ENCODE measurements around the gene NREP. TPM values are rescaled to one million over a fixed set of nuclear protein-coding genes. Genes with fewer than 3 reads are reported as not detected.
A peak's percentile ranks its signal among the peaks of the same experiment; 100 is the strongest.

Gene NREP
- total RNA-seq, 4 donors from 2014 or later = 2.3 to 18.2 (median 2.8) TPM

- peaks cover 0 to 11% (median 0%) of the 10 kb centered on the region in 4 donors for H3K4me1 ChIP-seq
- no peaks in the 10 kb centered on the region for H3K27me3 ChIP-seq
- H3K9me3 ChIP-seq = no peaks in the 10 kb centered on the region
- H3K4me3 ChIP-seq = no peak overlapping the region
- no peaks in the 10 kb centered on the region for H3K36me3 ChIP-seq
- no peak for DNase-seq
- no peak overlapping the region for H3K27ac ChIP-seq
- TF ChIP-seq POLR2A (IDR thresholded peaks at IDR 0.05) (no peak), CTCF (IDR thresholded peaks at IDR 0.05) (no peak)
Measured at GRCh38 chr5:111743512-111743911, 13.5 kb downstream of the NREP start.

GRCh38 chr5:111742177-111742994 lies 14.6 kb downstream of the NREP start:
- H3K9me3 ChIP-seq = no peaks in the 10 kb centered on the region
- DNase-seq = no peak
- no peaks in the 10 kb centered on the region for H3K36me3 ChIP-seq
- peak overlapping the region in 2 of 4 donors; percentile 10 to 40 for H3K27ac ChIP-seq
- peaks cover 0 to 11% (median 0%) of the 10 kb centered on the region in 4 donors for H3K4me1 ChIP-seq
- H3K27me3 ChIP-seq = no peaks in the 10 kb centered on the region
- no peak for TF ChIP-seq CTCF (IDR thresholded peaks at IDR 0.05)
- no peak for TF ChIP-seq POLR2A (IDR thresholded peaks at IDR 0.05)
- H3K4me3 ChIP-seq = no peak overlapping the region

- no peak overlapping the region for H3K4me3 ChIP-seq
- H3K27ac ChIP-seq = no peak overlapping the region
- no peaks in the 10 kb centered on the region for H3K36me3 ChIP-seq
- H3K9me3 ChIP-seq = no peaks in the 10 kb centered on the region
- no peaks in the 10 kb centered on the region for H3K27me3 ChIP-seq
- H3K4me1 ChIP-seq = peaks cover 0 to 11% (median 0%) of the 10 kb centered on the region in 4 donors
- DNase-seq = no peak
- no peak for TF ChIP-seq POLR2A (IDR thresholded peaks at IDR 0.05)
- TF ChIP-seq CTCF (IDR thresholded peaks at IDR 0.05) = no peak
Measured at GRCh38 chr5:111741278-111741677, 15.7 kb downstream of the NREP start.

GRCh38 chr5:111739416-111739815 lies 17.6 kb downstream of the NREP start:
- H3K36me3 ChIP-seq = no peaks in the 10 kb centered on the region
- H3K27ac ChIP-seq = no peak overlapping the region
- no peaks in the 10 kb centered on the region for H3K27me3 ChIP-seq
- no peak for DNase-seq
- peaks cover 0 to 11% (median 0%) of the 10 kb centered on the region in 4 donors for H3K4me1 ChIP-seq
- TF ChIP-seq CTCF (IDR thresholded peaks at IDR 0.05) (no peak), POLR2A (IDR thresholded peaks at IDR 0.05) (no peak)
- no peaks in the 10 kb centered on the region for H3K9me3 ChIP-seq
- no peak overlapping the region for H3K4me3 ChIP-seq

GRCh38 chr5:111738118-111738517 lies 18.9 kb downstream of the NREP start:
- H3K27ac ChIP-seq = no peak overlapping the region
- H3K27me3 ChIP-seq = no peaks in the 10 kb centered on the region
- H3K9me3 ChIP-seq = no peaks in the 10 kb centered on the region
- peaks cover 0 to 9% (median 0%) of the 10 kb centered on the region in 4 donors for H3K4me1 ChIP-seq
- no peak for DNase-seq
- no peaks in the 10 kb centered on the region for H3K36me3 ChIP-seq
- H3K4me3 ChIP-seq = no peak overlapping the region
- no peak for TF ChIP-seq CTCF (IDR thresholded peaks at IDR 0.05)

Measured in Peyer's patch (tissue), 4 donors.